NT2/D1 (cell line): ENCODE results near the gene GPATCH3.
"Not testable (repeated sequence)": the region's sequence is repeated elsewhere in the genome, so short reads cannot be mapped to it uniquely, and the experiment has no call there.

Source experiments
- DNase-seq: peaks from one replicate; pipeline ENCODE4 v3.0.0-alpha.2; 2011; ENCODE audit warnings: low read depth, low spot score
- H3K27me3 ChIP-seq: 2 replicates; pipeline ENCODE4 v1.6.0; 2011; ENCODE audit warnings: mild to moderate bottlenecking; ENCODE audit not compliant: insufficient read length, insufficient read depth
- H3K36me3 ChIP-seq: 2 replicates; pipeline ENCODE4 v1.6.1; 2011; ENCODE audit warnings: mild to moderate bottlenecking, low read length, mixed read lengths; ENCODE audit not compliant: insufficient read depth, insufficient read length
- H3K4me1 ChIP-seq: 2 replicates; pipeline ENCODE4 v1.5.1; 2011; ENCODE audit not compliant: insufficient read depth, insufficient read length
- H3K4me3 ChIP-seq: 2 replicates; pipeline ENCODE4 v1.5.1; 2011; ENCODE audit warnings: low read depth; ENCODE audit not compliant: insufficient read length
- H3K9ac ChIP-seq: 2 replicates; pipeline ENCODE4 v1.6.0; 2011; ENCODE audit warnings: low read depth; ENCODE audit not compliant: insufficient read length
- H3K9me3 ChIP-seq: 2 replicates; pipeline ENCODE4 v1.5.1; 2011; ENCODE audit warnings: mild to moderate bottlenecking, low read length; ENCODE audit not compliant: insufficient read depth
- SUZ12 ChIP-seq: IDR thresholded peaks from 2 replicates; pipeline ENCODE4 v1.6.1; 2011; ENCODE audit not compliant: insufficient read length, insufficient read depth; ENCODE audit errors: extremely low read depth
- YY1 ChIP-seq: IDR thresholded peaks from 2 replicates; pipeline ENCODE4 v1.6.1; 2011; ENCODE audit not compliant: insufficient read length, insufficient read depth
- ZNF274 ChIP-seq: IDR thresholded peaks from 2 replicates; pipeline ENCODE4 v1.6.1; 2011; ENCODE audit warnings: mild to moderate bottlenecking, low read depth, low read length

The GPATCH3 gene

GRCh38 chr1:26894263-26894662 is 6.0 kb downstream of the GPATCH3 start:
- Histone ChIP-seq H3K4me3 (no peak overlapping the region), H3K36me3 (peaks cover 80% of the 10 kb centered on the region), H3K9ac (no peak overlapping the region), H3K27me3 (no peaks in the 10 kb centered on the region), H3K9me3 (no peaks in the 10 kb centered on the region), H3K4me1 (peaks cover 6% of the 10 kb centered on the region)
- TF ChIP-seq SUZ12 (no peak), YY1 (no peak), ZNF274 (no peak)
- DNase-seq = no peak

GRCh38 chr1:26890467-26890796 is 9.8 kb downstream of the GPATCH3 start:
- H3K4me1 ChIP-seq = peaks cover 11% of the 10 kb centered on the region
- peak overlapping the region; percentile 100 for H3K4me3 ChIP-seq
- no peaks in the 10 kb centered on the region for H3K9me3 ChIP-seq
- H3K36me3 ChIP-seq = peaks cover 78% of the 10 kb centered on the region
- H3K27me3 ChIP-seq = no peaks in the 10 kb centered on the region
- TF ChIP-seq SUZ12 = no peak
- TF ChIP-seq YY1 = no peak
- TF ChIP-seq ZNF274 = no peak
- peak overlapping the region; percentile 99 for H3K9ac ChIP-seq
- DNase-seq = no peak

GRCh38 chr1:26889551-26890466 is 10.5 kb downstream of the GPATCH3 start, which contains the start of gene GPN2:
Gene GPN2 (minus strand): TSS chr1:26890283. CDS start chr1:26890096, 187 bp downstream.
- H3K9me3 ChIP-seq = no peaks in the 10 kb centered on the region
- peaks cover 78% of the 10 kb centered on the region for H3K36me3 ChIP-seq
- no peaks in the 10 kb centered on the region for H3K27me3 ChIP-seq
- no peak for TF ChIP-seq ZNF274
- H3K4me3 ChIP-seq = peak within 1 kb of the TSS; percentile 100
- peak within 1 kb of the TSS; percentile 99 for H3K9ac ChIP-seq
- peak; percentile 77 for DNase-seq
- H3K4me1 ChIP-seq = peaks cover 11% of the 10 kb centered on the region

DNA sequence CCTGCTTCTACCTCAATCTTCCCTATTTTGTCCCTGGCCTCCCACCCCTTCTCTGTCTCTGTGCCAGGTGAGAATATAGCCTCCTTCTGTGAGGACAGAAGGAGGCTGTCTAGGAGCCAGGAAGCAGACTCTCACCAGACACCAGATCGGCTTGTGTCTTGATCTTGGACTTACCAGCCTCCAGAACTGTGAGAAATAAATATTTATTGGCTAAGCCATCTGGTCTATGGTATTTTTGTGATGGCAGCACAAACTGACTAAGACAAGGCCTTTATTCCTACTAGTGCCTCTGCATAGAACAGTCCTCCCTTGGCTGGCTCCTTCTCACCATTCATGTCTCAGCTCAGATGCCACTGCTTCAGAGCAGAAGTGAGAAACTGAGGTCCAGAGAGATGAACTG is 12.0 kb downstream of the GPATCH3 start:
- H3K36me3 ChIP-seq = peaks cover 81% of the 10 kb centered on the region
- TF ChIP-seq YY1 (no peak), ZNF274 (no peak), SUZ12 (no peak)
- no peak for DNase-seq
- no peak overlapping the region for H3K4me3 ChIP-seq
- no peak overlapping the region for H3K9ac ChIP-seq
- peaks cover 11% of the 10 kb centered on the region for H3K4me1 ChIP-seq
- no peaks in the 10 kb centered on the region for H3K9me3 ChIP-seq
- H3K27me3 ChIP-seq = no peaks in the 10 kb centered on the region

DNA sequence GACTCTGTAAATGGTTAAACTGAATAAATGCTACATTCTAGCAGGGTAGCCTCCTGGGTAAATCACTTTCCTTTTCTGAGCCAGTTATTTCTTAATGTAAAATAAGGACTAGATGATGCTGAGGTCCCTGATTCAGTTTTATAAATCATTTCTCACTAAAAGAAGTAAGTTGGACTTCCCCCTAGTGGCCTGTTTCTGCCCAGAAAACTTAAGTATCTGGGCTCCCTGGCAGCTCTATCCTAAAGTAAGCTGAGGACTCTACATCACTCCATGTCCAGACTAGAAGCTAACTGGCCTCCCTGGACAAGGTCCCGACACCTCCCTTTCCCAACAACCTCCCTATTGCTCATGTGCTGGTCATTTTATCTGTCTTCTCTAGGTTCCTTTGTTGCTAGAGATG is 13.1 kb downstream of the GPATCH3 start:
- TF ChIP-seq YY1 = no peak
- TF ChIP-seq SUZ12 = no peak
- no peak for TF ChIP-seq ZNF274
- peaks cover 81% of the 10 kb centered on the region for H3K36me3 ChIP-seq

GRCh38 chr1:26882696-26883463 is 17.4 kb downstream of the GPATCH3 start:
- no peak overlapping the region for H3K9ac ChIP-seq
- no peaks in the 10 kb centered on the region for H3K27me3 ChIP-seq
- no peak overlapping the region for H3K4me3 ChIP-seq
- peaks cover 84% of the 10 kb centered on the region for H3K36me3 ChIP-seq
- H3K9me3 ChIP-seq = no peaks in the 10 kb centered on the region
- H3K4me1 ChIP-seq = no peaks in the 10 kb centered on the region
- DNase-seq = no peak
- TF ChIP-seq ZNF274 (no peak), YY1 (no peak)

More for the DNA sequence above, 13.1 kb downstream of the GPATCH3 start:
- Histone ChIP-seq H3K9me3 (no peaks in the 10 kb centered on the region), H3K27me3 (no peaks in the 10 kb centered on the region), H3K4me3 (no peak overlapping the region), H3K9ac (no peak overlapping the region), H3K4me1 (peaks cover 11% of the 10 kb centered on the region)
- DNase-seq = no peak

GRCh38 chr1:26881611-26882010 is 18.7 kb downstream of the GPATCH3 start:
- not testable (repeated sequence) for H3K4me3 ChIP-seq, DNase-seq, H3K9ac ChIP-seq, H3K4me1 ChIP-seq, H3K27me3 ChIP-seq, H3K9me3 ChIP-seq
- H3K36me3 ChIP-seq = peaks cover 86% of the 10 kb centered on the region
